ENCODE measurements around the gene MBD3L2B.
A peak's percentile ranks its signal among the peaks of the same experiment; 100 is the strongest.
"Not testable (repeated sequence)": the region's sequence is repeated elsewhere in the genome, so short reads cannot be mapped to it uniquely, and the experiment has no call there.

Gene MBD3L2B

DNA sequence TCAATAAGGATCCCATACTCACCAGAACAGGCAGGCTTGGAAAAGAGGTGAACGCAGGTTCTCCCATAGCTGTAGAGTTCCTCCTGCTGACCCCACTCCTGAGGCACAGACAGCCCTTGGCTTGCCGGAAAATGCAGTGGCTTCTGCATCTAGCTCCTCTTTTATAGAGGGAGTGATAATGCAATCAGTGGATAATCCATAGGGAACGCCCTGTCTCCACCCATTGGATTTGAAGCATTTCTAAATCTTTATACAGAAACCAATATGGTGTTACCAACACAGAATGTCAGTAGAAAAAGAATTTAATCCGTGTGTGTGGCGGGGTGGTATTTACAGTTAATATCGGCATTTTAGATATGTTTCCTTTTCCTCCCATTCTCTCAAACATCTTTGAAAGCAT is at the start of gene MBD3L2B:
MBD3L2B (minus strand) TSS at position 101 of the 400 bp plus-strand sequence; CDS start at position 67, 34 bp downstream.
- DNase-seq = not testable (repeated sequence)

DNA sequence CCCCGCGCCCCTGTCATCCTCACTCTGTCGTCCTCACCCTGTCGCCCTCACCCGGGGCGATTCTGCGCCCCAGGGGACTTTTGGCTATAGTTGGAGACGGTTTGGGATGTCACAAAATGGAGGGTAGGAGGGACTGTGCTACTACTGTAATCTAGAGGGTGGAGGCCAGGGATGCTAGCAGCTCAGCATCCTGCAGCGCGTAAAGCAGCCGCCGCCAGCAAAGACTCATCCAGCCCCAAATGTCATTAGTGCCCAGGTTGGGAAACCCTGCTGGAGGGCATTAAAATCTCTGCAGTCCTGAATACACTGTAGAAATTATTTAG is 48.6 kb upstream of the MBD3L2B start:
- peak; percentile 2 for DNase-seq

DNA sequence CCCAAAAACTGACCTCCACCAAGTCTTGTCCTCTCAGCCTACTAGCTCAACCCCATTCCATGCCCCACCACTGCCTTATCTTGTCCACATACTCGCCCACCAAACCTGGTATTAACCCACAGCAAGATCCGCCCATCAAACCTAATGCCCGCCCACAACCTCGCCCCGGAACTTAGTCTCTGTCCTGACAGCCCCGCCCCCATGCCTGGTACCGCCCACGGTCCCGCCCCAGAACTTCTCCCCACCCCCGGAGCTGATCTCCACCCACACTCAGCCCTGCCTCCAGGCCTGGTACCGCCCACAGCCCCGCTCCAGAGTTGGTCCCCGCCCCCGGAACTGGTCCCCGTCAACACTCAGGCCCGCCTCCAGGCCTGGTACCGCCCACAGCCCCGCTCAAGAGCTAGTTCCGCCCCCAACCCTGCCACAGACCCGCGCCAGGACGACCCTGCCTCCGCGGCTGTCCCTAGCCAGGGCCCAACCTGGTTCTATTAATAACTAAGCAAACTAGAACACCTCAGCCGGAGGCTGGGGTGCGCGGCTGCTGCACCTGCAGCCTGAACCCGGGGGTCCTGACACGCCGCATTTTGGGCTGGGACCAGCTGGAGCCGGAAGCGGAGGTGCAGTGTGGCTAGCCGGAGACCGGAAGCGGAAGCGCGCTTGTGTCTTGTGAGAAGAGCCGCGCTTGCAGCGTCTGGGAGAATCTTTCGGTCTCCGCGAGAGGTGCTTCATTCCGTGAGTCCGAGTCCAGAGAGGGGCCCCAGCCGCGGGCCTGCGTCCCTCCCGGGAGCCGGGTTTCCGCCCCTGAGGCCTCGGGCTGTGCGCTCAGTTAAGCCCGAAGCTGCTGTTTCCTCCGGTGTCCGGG is 48.0 kb upstream of the MBD3L2B start, which contains the start of gene ZNF557:
ZNF557 (plus strand) TSS at position 662 of the 862 bp plus-strand sequence. CDS start 5,372 bp downstream, outside the sequence.
- peak; percentile 96 for DNase-seq

DNA sequence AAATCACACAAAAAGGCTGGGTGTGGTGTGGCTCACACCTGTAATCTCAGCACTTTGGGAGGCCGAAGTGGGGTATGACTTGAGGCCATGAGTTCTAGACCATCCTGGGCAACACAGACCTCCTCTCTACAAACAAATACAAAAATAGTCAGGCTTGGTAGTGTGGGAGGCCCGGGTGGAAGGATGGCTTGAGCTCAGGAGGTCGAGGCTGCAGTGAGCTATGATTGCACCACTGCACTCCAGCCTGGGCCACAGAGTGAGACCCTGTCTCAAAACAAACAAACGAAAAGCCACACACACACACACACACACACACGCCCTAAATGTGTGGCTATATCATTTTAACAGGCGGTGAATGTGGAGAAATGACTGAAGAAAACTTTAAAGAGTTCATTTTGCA is 47.4 kb upstream of the MBD3L2B start:
- no peak for DNase-seq

DNA sequence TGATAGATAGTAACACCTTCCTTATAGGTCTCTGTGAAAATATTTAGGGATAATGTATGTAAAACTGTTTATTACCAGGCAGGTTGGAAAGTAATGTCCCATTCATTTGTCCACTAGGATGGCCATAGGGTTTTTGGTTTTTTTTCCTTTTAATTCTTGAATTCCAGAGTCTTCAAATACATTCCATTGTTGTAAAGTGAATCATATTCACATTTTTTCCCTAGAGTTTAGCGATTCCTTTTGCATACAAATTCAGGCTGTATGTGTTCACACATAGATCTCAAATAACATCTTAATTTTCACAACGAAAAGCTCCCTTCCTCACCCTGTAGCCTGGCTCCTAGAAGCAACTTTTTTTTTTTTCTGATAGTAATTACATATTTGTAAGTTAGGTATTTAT is 46.5 kb upstream of the MBD3L2B start:
- peak; percentile 12 for DNase-seq

DNA sequence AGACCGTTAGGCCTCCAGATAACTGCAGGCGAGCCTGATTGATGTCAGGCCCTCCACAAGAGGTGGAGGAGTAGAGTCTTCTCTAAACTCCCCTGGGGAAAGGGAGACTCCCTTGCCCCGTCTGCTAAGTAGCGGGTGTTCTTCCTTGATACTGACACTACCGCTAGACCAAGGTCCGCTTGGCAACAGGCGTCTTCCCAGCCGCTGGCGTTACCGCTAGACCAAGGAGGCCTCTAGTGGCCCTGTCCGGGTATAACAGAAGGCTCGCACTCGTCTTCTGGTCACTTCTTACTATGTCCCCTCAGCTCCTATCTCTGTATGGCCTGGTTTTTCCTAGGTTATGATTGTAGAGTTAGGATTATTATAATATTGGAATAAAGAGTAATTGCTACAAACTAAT is 45.9 kb upstream of the MBD3L2B start:
- peak; percentile 21 for DNase-seq

DNA sequence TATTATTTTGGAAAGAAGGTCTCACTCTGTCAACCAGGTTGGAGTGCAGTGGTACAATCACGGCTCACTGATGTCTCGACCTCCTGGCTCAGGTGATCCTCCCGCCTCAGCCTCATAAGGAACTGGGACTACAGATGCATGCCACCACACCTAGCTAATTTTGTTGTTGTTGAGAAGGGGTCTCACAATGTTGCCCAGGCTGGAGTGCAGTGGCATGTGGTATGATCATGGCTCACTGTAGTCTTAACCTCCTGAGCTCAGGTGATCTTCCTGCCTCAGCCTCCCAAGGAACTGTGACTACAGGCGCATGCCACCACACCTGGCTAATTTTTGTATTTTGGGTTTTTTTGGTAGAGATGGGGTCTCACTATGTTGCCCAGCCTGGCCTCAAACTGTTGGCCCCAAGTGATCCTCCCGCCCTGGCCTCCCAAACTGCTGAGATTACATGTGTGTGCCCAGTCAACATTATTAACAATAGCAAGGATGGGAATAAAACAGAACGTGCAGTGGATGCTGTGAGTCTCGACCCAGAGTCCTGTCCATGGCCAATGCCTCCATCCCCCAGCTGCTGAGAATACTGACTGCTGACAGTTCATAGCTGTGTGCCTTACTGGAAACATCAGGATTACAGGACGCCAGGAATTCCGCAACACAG is 42.7 kb upstream of the MBD3L2B start:
- no peak for DNase-seq

DNA sequence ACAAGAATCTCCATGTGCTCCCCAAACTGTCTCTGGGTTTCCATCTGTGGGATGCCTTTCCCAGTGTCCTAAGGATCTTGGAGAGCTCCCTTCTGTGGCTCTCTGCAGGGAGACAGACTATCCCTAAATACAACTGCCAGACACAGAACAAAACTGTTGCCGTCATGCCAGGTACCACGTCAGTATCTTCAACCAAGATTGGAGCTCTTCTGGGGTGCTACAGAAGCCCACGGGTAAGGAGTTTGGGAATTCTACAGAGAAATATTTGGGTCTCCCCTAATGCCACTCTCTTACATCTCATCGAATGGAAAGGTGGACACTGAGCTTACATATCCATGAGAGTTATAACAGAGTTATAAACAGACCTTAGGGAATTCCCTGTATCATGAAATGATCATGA is 42.1 kb upstream of the MBD3L2B start:
- DNase-seq = no peak

DNA sequence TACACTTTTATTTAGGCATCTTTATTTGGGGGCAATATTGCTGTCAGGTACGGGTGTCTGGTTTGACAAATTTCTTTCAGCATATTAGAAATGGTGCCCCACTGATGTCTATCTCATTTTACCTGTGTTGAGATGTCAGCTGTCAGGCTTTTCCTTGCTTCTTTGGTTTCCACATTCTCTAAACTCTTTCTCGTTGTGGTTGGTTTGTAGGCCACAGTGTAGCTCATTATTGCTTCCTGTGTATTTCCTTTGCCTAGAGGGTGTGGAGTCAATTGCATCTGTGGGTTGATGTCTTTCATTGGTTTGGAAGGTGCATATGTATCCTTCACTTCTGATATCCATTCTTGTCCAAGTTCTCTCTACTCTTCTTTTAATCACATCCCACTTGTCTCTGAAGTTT is 38.7 kb upstream of the MBD3L2B start:
- not testable (repeated sequence) for DNase-seq

DNA sequence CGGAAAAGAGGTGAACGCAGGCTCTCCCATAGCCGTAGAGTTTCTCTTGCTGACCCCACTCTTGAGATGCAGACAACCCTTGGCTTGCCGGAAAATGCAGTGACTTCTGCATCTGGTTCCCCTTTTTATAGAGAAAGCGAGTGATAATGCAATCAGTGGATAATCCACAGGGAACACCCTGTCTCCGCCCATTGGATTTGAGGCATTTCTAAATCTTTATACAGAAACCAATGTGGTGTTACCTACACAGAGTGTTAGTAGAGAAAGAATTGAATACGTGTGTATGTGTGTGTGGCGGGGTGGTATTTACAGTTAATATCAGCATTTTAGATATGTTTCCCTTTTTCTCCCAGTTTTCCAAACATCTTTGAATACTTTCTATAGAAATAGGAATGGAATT is 37.3 kb upstream of the MBD3L2B start, which contains the start of gene MBD3L3:
MBD3L3 (minus strand) TSS at position 101 of the 400 bp plus-strand sequence; CDS start at position 30, 71 bp downstream.
- not testable (repeated sequence) for DNase-seq

DNA sequence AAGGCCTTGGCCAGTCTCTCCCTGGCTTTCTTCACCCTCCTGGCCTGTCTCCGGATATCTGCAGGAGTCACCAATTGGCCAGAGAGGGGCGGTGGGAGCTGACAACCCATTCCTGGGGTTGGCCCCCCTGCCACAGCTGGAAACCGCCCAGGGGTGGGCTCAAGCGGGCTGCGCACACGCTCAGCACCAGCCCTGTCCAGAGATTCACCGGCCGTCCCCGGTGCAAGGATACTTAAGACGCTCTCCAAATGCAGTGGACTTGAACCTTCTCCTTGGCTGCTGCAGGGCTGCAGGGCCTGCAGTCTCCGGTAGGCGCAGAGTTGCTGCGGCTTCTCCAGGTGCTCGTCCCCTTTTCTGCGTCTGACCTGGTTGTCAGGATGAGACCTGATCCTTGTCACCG is 35.1 kb upstream of the MBD3L2B start:
- not testable (repeated sequence) for DNase-seq

DNA sequence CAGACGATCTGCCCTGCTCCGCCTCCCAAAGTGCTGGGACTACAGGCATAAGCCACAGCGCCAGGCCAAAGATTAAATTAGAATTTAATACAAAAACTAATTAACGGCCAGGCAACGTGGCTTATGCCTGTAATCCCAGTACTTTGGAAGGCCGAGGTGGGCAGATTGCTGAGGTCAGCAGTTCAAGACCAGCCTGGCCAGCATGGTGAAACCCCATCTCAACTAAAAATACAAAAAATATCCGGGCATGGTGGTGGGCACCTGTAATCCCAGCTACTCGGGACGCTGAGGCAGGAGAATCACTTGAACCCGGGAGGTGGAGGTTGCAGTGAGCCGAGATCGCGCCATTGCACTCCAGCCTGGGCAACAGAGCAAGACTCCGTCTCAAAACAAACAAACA is 34.4 kb upstream of the MBD3L2B start:
- DNase-seq = not testable (repeated sequence)

DNA sequence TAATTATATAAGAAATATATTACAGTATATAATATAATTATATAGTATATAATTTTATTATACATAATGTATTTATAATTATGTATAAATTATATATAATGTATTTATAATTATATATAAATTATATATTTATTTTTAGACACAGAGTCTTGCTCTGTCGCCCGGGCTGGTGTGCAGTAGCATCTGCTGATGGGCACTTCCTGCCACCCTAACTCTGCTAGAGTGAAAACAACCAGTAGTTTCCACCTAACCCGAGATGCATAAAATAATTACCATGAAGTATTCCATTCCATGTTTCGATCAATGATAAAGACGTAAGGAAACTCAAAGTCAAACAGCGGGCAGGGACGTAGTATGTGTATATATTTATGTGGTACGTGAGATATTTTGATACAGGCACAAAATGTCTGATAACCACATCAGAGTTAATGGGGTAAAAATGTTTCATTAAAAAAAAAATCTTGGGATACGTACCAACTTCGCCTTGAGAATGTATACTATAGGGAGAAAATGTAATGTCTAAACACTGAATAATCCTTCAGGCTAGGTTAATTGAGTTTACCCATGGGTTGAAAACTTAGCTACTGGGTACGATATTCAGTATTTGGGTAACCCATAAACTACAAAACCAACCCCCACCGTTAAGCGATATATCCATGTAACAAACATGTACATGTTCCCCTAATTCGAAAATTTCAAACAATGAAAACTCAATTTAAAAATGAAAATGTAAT is 33.6 kb upstream of the MBD3L2B start:
- not testable (repeated sequence) for DNase-seq

DNA sequence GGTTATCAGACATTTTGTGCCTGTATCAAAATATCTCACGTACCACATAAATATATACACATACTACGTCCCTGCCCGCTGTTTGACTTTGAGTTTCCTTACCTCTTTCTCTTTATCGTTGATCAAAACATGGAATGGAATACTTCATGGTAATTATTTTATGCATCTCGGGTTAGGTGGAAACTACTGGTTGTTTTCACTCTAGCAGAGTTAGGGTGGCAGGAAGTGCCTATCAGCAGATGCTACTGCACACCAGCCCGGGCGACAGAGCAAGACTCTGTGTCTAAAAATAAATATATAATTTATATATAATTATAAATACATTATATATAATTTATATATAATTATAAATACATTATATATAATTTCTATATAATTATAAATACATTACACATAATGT is 31.7 kb upstream of the MBD3L2B start:
- DNase-seq = not testable (repeated sequence)

DNA sequence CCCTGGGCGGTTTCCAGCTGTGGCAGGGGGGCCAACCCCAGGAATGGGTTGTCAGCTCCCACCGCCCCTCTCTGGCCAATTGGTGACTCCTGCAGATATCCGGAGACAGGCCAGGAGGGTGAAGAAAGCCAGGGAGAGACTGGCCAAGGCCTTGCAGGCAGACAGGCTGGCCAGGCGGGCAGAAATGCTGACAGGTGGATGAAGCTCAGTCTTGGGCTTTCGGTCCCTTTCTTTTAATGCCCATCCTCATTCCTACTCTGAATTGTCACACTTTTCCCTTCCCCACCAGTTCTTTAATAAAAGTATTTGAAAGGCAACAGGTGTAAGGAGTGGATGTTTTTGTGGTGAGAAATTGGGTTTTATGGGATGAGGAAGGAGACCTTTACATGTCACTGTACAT is 30.2 kb upstream of the MBD3L2B start:
- DNase-seq = not testable (repeated sequence)

DNA sequence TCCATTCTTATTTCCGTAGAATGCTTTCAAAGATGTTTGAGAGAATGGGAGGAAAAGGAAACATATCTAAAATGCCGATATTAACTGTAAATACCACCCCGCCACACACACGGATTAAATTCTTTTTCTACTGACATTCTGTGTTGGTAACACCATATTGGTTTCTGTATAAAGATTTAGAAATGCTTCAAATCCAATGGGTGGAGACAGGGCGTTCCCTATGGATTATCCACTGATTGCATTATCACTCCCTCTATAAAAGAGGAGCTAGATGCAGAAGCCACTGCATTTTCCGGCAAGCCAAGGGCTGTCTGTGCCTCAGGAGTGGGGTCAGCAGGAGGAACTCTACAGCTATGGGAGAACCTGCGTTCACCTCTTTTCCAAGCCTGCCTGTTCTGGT is 27.8 kb upstream of the MBD3L2B start, which contains the start of gene MBD3L2:
MBD3L2 (plus strand) TSS at position 301 of the 400 bp plus-strand sequence; CDS start at position 354, 53 bp downstream.
- not testable (repeated sequence) for DNase-seq

DNA sequence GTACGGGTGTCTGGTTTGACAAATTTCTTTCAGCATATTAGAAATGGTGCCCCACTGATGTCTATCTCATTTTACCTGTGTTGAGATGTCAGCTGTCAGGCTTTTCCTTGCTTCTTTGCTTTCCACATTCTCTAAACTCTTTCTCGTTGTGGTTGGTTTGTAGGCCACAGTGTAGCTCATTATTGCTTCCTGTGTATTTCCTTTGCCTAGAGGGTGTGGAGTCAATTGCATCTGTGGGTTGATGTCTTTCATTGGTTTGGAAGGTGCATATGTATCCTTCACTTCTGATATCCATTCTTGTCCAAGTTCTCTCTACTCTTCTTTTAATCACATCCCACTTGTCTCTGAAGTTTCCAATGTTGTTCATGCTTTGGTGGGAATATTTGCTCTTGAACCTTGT is 20.3 kb upstream of the MBD3L2B start:
- DNase-seq = not testable (repeated sequence)

DNA sequence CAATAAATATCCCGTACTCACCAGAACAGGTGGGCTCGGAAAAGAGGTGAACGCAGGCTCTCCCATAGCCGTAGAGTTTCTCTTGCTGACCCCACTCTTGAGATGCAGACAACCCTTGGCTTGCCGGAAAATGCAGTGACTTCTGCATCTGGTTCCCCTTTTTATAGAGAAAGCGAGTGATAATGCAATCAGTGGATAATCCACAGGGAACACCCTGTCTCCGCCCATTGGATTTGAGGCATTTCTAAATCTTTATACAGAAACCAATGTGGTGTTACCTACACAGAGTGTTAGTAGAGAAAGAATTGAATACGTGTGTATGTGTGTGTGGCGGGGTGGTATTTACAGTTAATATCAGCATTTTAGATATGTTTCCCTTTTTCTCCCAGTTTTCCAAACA is 18.8 kb upstream of the MBD3L2B start, which contains the start of gene MBD3L4:
MBD3L4 (minus strand) TSS at position 101 of the 400 bp plus-strand sequence; CDS start at position 66, 35 bp downstream.
- DNase-seq = not testable (repeated sequence)

DNA sequence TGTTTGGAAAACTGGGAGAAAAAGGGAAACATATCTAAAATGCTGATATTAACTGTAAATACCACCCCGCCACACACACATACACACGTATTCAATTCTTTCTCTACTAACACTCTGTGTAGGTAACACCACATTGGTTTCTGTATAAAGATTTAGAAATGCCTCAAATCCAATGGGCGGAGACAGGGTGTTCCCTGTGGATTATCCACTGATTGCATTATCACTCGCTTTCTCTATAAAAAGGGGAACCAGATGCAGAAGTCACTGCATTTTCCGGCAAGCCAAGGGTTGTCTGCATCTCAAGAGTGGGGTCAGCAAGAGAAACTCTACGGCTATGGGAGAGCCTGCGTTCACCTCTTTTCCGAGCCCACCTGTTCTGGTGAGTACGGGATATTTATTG is 9.0 kb upstream of the MBD3L2B start, which contains the start of gene MBD3L5:
MBD3L5 (plus strand) TSS at position 301 of the 400 bp plus-strand sequence; CDS start at position 335, 34 bp downstream.
- not testable (repeated sequence) for DNase-seq

DNA sequence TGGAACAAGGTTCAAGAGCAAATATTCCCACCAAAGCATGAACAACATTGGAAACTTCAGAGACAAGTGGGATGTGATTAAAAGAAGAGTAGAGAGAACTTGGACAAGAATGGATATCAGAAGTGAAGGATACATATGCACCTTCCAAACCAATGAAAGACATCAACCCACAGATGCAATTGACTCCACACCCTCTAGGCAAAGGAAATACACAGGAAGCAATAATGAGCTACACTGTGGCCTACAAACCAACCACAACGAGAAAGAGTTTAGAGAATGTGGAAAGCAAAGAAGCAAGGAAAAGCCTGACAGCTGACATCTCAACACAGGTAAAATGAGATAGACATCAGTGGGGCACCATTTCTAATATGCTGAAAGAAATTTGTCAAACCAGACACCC is 7.6 kb upstream of the MBD3L2B start:
- not testable (repeated sequence) for DNase-seq

DNA sequence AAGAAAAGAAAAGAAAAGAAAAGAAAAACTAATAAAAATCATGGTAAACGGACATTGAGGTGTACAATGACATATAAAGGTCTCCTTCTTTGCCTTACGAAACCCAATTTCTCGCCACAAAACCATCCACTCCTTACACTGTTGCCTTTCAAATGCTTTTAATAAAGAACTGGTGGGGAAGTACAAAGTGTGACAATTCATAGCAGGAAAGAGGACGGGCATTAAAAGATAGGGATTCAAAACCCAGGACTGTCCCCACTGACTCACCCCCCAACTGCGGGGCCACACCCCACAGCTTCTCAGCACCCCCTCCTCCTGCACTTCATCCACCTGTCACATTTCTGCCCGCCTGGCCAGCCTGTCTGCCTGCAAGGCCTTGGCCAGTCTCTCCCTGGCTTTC is 2.4 kb downstream of the MBD3L2B start:
- no peak for DNase-seq

DNA sequence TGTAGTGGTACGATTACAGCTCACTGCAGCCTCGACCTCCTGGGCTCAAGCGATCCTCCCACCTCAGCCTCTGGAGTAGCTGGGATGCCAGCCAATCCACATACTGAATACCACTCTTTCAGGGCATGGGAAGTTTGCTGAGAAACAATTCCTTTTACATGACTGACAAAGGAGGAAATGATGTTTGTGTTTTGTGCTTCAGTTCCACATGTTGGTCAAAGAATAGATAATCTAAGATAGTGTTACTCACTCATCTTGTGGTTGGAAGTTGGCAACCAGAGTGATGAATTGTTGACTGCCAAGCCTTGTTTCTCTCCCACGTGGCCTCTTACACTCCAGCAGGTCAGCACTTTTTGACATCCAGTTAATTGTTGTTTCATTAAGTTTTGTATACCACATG is 7.6 kb downstream of the MBD3L2B start:
- DNase-seq = peak; percentile 59
